GM20431 (cell line): Measurements from ENCODE around the gene PRKCSH.
"Not testable (repeated sequence)": the region's sequence is repeated elsewhere in the genome, so short reads cannot be mapped to it uniquely, and the experiment has no call there.

ENCODE experiments used
- in situ Hi-C: fragments of 300-500 bp; cut with MseI, MboI; formaldehyde crosslinking; loops from one replicate; pipeline ENCODE4 v1.15.0; 2020; ENCODE audit warnings: low sequenced_read_pairs; ENCODE audit not compliant: unreplicated experiment

PRKCSH gene

DNA sequence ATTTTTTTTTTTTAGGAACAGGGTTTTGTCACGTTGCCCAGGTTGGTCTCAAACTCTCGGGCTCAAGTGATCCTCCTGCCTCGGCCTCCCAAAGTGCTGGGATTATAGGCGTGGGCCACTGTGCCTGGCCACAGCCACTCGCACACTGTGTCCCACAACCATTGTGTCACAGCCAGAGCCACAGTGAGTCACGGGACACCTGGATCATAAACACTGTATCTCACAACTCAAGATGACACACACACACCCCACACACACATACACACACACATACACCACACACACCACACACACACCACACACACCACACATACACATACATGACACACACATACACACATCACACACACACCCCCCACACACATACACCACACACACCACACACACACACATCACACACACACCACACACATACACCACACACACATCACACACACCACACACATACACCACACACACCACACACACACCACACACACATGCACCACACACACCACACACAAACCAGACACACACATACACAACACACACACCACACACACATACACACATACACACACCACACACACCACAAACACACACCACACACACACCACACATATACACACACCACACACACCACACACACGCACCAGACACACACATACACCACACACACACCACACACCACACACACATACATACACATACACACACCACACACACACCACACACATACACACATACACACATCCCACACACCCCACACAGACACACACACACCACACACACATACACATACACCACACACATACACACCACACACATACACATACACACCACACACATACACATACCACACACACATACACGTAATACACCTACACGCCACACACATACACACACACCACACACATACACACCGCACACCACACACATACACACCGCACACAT is 29.2 kb downstream of the PRKCSH start:
- in situ Hi-C loops = no loop called here

DNA sequence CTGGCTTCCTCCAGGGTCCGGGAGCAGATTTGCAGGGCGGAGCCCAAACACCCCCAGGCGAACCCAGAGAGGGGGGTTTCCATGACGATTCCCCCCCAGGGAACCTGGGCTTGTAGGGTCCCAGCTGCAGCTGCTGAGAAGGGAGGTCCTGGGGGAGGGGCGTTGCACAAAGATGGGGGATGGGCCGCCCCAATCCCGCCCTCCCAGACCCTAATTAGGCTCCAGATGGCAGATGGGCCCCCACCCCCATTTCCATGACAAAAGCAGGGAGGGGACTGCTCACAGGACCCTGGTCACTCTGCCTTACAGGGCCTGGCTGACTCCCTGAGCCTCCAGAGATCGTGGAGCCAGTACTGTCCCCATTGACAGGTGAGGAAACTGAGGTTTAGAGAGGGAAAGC is 30.2 kb downstream of the PRKCSH start:
- in situ Hi-C loops = no loop called here

DNA sequence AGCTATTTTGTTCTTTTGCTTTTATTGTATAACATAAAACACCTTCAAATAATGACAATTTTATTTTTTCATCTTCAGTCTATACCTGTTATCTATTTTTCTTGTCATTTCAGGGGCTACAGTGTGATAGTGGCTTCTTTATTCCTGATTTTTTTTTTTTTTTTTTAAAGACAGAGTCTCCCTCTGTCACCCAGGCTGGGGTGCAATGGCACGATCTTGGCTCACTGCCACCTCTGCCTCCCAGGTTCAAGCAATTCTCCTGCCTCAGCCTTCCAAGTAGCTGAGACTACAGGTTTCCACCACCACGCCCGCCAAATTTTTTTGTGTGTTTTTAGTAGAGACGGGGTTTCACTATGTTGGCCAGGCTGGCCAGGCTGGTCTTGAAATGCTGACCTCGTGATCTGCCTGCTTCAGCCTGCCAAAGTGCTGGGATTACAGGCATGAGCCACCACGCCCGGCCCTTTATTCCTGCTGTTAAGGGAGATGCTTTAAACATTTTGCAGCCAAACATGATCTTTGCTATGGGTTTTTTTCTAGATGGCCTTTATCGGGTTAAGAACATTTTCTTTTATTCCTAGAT is 32.9 kb downstream of the PRKCSH start:
- in situ Hi-C loops = not testable (repeated sequence)

DNA sequence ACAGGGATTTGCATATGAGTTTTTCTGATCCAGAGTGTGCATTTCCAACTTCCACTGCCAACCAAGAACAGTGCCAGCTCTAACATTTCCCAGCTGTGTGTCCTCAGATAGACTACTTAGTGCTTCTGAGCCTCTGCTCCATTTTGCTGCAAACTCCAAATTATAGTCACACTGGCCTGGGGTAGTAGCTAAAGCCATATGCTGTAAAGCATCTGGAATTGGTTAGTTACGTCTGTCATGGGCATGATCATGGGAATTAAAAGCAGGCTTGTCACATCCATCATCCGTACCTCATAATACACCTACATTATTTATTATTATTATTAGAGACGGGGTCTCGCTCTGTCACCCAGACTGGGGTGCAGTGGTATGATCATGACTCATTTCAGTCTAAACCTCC is 38.3 kb downstream of the PRKCSH start:
- in situ Hi-C loops = no loop called here

DNA sequence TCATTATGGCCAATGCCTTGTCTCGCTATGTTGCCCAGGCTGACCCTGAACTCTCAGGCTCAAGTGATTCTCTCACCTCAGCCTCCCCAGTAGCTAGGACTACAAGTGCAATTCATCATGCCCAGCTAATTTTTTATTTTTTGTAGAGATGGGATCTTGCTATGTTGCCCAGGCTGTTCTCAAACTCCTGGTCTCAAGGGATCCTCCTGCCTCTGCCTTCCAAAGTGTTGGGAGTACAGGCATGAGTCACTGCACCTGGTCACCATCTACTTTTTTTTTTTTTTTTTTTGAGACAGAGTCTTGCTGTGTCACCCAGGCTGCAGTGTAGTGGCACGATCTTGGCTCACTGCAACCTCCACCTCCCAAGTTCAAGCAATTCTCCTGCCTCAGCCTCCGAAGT is 39.9 kb downstream of the PRKCSH start:
- in situ Hi-C loops = not testable (repeated sequence)

DNA sequence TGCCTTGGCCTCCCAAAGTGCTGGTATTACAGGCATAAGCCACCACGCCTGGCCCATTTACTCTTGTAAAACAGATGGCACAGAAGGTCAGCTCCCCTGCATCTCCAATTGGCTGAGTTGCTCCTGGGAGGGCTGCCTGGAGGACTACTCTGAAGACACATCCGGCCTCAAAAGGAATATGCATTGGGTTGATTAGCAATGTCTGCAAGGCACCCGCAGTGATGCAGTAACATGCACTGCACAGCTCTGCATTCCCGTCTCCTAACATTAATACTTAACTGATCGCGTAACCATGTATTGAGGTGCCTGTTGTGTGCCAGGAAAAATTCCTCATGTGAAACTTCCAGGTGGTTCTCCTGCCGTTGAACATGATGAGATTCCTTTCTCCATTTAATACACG is 40.4 kb downstream of the PRKCSH start:
- in situ Hi-C loops = no loop called here

DNA sequence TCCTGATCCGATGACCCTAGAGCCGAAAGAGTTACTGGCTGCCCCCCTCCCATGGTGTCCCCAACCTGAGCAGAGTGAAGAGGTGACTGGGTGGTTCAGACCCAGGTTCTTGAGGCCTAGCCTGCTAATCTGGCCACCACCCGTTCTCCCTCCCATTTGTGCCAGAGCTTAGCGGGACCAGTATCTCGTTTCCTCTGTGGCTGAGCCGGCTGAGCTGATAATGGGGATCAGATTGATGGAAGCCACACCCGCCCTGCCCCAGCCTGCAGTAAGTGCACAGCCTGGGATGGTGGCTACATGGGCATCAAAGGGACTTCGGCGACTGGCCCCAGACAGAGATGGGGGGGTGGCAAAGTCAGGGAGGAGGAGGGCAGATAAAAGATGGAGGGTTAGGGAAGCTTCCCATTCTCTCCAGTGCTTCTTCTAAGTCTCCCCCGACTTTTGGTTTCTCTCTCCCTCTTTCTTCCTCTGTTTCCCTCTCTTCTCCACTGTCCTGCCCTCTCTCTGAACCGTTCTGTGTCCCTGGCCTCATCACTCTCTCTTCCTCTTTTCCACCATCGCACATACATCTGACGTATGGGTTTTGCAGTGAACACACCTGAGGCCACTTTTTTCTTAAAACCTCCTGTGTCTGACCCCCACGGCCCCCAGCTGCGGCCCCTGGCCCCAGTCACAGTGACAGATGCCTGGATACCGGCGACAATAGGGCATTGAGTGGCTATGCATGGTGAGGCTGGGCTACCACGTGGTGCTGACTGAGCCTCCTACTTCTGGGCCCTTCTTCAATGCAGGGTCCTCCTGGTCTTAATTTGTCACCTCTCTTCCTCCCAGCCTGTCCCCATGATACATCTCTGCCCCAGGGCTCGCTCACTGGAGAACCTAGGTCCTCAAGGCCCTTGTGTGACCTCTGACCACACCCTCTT is 43.0 kb downstream of the PRKCSH start:
- in situ Hi-C loops = no loop called here

DNA sequence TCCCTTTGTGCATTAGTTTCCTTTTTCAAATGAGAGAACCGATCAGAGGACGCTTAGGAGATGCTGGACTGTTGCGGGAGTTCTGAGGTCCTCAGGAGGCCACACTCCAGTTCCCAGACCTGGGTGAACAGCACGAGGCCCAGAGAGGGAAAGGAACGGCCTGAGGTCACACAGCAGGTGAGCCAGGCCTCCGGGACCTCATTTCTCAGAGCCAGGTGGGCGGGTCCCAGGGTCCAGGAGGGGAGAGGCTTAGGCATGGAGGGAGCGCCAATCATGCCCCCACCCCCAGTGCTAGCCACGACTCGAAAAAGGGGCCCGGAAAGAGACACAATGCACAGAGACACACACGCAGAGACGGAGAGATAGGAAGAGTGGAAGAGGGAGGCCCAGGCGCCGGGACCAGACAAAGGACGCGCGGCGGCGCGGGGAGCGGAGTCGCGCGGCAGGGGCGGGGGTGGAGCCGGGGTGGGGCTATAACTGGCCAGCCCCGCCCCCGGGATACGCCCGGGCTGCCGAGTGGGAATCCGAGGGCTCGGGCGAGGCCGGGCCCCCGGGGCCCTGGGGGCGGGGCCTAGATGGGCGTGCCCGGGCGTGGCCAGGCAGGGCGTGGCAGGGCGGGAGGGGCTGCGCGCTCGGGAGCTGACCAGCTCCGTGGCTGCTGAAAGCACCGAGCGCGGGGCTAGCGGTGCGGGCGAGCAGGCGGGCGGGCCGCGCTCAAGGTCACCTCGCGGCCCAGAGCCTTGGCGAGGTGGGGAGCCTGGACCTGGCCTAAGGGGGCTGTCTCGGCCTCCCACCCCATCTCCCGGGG is 43.9 kb downstream of the PRKCSH start:
- in situ Hi-C loops = no loop called here

DNA sequence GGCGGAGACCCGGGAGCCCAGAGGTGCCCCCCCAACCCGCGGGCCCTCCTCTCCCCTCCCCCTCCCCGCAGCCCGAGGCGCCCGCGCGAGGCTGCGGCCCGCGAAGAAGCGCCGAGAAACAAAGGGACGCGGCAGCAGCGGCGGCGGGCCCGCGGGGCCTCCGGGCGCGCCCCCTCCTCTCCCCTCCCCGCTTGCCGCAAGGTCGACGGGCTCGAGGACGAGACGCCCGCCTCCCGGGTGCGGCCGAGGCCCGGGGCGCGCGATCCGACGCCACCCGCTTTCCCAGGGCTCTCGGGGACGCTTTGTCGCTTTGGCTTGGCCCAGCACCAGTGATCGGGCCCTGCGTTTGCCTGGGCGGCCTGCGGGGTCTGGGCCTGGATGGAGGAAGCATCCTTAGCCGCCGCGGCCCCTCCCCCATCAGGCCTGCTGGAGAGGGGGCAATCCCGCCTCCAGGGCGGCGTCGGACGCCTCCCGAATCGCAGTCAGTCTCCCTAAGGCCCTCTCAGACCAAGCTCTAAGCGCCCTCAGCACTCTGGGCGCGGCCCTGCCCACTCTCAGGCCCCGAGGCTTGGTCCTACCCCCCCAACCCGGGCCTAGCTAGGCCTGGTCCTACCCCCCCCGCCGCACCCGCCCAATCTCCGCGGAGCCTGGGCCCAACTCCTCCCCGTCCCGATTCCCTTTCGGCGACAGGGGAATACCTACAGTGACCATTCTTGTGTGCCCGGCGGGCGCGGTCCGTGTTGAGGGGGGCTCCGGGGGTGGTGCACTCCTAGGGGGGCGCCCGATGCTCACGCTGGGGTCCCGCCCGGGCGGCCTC is 44.7 kb downstream of the PRKCSH start:
- in situ Hi-C loops = no loop called here

DNA sequence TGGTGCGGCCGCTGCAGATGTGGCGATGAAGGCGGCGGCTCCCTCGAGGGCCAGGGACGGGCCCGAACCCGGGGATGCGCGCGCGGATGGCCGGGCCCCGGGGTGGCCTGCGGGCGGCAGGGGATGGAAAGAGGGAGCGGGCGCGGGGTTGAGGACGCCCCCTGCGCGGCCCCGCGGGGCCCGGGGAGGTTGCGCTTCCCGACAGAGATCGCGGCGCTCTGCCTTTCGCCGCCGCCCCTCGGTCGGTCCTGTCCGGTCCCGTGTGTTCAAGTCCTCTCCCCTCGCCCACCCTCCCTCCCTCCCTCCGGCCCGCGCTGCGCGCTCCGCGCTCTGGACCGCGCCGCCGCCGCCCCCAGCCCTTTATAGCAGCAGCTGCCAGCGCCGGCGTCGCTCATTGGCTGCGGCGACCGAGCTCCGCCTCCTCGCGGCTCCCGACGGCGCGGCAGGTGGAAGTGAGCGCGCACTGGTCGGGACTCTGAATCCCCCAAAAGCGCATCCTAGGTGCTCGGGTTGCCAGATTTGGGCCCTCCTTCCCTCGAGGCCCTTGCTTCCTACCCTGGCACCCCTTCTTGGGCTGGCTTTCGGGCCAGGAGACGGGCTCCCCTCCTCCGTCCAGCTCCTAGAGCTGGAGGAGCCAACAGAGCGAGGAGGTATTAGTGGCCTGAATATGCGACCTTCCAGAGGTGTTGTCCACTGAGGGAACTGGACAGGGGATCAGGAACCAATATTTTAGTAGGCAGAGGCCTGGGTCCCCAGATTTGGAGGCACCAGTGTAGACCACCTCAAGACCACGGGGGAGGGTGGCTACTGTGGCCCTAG is 45.5 kb downstream of the PRKCSH start, which contains the start of gene ELAVL3:
TSS of gene ELAVL3 (minus strand) at position 332 of the 819 bp plus-strand sequence. CDS start 438 bp downstream, outside the sequence.
- in situ Hi-C loops = no loop called here

DNA sequence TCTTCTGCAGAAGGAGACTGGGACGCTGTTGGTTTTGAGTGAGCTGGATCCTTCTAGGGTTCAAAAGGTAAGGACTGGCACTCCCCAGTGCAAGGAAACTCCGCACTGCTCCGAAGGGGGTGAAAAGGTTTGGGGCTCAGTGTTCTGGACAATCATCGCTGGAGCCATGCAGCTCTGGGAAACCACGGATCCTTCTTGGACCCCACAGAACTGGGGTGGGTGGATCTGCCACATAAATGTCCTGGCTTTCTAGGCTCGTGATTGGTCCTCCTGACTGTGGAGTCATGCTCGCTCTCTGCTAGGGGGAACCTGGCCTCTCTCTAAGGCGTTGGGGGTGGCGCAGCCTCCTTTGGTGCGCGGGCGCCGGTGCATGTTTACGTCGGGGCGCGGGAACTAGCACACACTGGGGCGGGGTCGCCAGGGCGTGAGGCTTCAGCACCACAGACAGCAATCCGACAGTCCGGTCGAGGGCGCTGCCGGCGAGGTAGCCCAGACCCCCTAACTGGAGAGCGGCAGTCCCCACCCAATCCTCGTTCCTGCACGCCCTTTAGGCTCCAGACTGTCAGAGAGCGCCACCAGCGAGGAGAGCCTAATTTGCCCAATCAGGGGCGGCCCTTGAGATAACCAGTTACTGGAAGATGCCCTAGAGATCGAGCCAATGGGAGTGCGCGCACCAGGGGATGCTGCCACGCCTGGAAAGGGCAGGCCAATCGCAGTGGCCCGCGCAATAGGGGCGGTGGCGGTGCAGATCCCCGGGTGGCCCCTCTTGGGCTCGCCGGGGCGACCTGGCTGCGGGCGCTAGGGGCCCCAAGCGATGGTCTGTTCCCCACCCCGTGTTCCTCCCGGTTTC is 46.3 kb downstream of the PRKCSH start:
- in situ Hi-C loops = no loop called here

DNA sequence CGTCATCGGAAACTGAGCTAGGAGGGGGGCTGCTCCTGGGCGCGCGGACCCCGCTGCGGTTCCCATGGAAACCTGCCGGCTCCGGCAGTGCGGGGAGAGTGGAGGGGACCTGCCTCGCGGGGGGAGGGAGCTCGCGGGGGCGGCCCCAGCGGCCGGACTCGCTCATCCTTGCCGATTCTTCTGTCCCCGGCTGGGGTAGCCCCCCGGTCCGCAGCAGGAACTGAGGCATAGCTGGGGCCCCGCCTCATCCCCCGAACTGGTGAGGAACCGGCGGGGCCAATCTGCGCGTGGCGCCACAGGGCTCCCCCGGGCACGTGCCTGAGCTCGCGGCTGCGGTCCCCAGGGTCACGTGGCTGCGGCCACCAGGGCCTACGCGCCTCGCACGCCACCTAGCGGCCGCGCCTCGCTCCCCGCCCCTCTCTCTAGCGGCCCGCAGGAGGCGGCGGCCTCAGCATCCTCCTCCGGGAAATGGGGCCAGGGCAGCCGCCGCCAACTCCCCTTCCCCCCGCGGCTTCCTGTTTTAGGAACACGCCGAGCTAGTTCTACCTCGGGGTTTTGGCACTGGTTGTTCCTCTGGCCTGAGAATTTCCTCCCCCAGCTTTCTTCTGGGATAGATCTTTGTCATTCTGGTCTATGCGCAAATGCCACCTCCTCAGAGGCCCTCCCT is 47.1 kb downstream of the PRKCSH start:
- in situ Hi-C loops = no loop called here

DNA sequence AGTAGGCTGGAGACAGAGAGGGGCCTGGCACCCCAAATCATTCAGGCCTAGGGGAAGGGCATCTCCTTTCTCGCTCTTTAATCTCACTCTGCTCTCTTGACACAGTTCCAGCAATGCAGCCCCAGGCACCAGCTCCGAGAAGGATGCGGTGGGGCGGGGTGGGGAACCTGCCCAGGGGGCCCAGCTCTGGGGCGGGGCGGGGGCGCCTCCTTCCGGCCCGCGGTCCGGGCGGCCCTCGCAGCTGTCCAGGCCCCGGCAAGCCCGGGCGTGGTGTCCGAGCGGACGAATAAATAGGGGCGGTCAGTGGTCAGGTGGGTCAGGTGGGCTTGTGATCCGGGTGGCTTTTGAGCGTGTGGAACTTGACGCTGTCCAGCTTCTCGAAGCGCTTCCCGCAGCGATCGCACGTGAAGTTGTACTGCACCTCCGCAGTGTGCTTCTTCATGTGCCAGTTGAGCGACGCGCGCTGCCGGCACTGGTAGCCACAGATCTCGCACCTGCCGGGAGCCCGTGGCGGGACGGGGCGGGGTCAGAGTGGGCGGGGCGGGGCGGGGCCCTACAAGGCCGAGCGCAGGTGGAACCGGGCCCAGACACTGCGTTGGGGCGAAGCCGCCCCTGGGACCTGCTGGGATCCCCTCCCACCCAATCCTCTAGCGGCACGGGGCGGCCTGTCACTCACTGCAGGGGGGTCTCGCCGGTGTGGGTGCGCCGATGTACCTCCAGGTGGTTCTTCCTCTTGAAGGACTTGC is 48.1 kb downstream of the PRKCSH start:
- in situ Hi-C loops = no loop called here

DNA sequence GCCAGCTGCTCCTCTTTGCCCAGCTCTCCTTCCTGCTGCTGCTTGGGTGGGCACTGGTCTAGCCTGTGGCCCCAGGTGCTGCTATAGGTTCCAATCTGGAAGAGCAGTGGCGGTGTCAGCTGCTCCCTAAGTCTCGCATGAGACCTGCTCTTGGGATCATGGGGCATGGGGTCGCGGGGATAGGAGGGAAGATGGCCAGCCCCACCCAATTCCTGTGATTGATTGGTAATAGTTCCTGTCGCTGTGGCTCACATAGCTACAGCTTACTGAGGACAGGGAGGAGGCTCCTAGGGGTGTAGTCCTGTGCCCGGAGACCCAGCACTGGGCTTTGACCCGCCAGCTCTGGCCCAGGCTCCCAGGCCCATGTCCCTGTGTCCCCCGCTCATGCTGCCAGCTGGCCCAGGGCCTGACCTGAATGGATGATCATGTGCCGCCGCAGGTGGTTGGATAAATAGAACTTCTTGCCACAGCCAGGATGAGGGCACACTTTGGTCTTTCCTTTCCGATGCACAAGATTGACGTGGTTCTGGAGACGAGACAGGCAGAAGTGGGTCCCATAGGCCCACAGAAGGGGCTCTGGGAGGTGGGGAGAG is 49.9 kb downstream of the PRKCSH start:
- in situ Hi-C loops = no loop called here

DNA sequence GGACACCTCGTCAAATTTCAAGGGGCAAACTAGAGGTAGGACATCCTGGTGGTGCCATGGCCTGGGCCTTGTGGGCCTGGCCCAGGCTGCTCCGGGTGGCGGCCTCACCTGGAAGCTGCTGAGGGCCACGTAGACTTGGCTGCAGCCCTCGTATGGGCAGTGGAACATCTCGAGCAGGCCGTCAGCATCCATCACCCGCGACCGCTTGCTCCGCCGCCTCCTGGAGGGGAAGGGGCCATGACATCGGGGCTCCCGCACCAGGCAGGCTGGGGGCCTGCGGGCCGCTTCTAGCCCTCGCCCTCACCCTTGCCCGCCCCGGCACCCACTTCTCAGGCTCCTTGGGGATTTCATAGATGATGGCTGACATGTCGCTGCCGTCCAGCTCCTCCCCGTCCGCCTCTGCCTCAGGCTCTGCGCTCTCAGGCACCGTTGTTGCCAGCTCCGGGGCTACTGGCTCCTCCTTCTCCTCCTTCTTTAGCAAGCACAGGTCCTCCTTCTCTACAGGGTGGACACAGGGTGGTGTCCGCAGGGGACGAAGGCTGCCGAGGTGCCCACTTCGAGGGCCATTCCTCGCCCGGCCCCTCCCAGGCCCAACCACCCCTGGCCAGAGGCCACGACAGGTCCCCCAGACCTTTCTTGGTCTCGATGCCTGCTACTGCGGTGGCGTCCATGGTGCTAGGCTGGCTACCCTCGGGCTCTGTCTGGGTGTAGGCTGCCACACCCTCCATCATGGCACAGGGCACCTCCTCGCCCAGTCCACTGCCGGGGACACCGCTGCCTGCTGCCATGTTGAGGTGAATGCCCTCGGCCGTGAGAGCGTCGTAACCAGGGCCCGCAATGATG is 51.4 kb downstream of the PRKCSH start:
- in situ Hi-C loops = no loop called here
